ENCODE data around the gene BAIAP3. TPM values are rescaled to one million over a fixed set of nuclear protein-coding genes. Genes with fewer than 3 reads are reported as not detected.
"Not testable (repeated sequence)": the region's sequence is repeated elsewhere in the genome, so short reads cannot be mapped to it uniquely, and the experiment has no call there.

The BAIAP3 gene
- polyA plus RNA-seq, 1 experiment = 0.19 TPM

- Histone ChIP-seq H3K27ac (ENCODE audit: low read depth, low read length) (no peak overlapping the region), H3K27me3 (ENCODE audit: control insufficient read depth, insufficient read depth, low read length) (peaks cover 57% of the 10 kb centered on the region), H3K4me3 (ENCODE audit: low read depth, low read length) (no peak overlapping the region), H3K9me3 (ENCODE audit: control insufficient read depth, insufficient read depth, low read length) (peaks cover 5% of the 10 kb centered on the region; the same call in 1 of the 2 replicates)
- CTCF ChIA-PET = interaction anchor here (1.2 kb wide), 2 partner anchors 9 to 10 kb away, joined by 5 to 6 read pairs; no protein-coding TSS in a partner anchor
- TF ChIP-seq, protein P1, sequence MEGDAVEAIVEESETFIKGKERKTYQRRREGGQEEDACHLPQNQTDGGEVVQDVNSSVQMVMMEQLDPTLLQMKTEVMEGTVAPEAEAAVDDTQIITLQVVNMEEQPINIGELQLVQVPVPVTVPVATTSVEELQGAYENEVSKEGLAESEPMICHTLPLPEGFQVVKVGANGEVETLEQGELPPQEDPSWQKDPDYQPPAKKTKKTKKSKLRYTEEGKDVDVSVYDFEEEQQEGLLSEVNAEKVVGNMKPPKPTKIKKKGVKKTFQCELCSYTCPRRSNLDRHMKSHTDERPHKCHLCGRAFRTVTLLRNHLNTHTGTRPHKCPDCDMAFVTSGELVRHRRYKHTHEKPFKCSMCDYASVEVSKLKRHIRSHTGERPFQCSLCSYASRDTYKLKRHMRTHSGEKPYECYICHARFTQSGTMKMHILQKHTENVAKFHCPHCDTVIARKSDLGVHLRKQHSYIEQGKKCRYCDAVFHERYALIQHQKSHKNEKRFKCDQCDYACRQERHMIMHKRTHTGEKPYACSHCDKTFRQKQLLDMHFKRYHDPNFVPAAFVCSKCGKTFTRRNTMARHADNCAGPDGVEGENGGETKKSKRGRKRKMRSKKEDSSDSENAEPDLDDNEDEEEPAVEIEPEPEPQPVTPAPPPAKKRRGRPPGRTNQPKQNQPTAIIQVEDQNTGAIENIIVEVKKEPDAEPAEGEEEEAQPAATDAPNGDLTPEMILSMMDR (IDR thresholded peaks at IDR 0.05; ENCODE audit: low read depth, low read length) = no peak
- DNase-seq (ENCODE audit: low read depth, low spot score) = no peak
- POLR2A ChIA-PET = interaction anchor here (0.6 to 1.1 kb wide), 2 partner anchors 18 to 1028 kb away, joined by 4 to 8 read pairs; no protein-coding TSS in a partner anchor
Observed at GRCh38 chr16:1290860-1291575, 42.4 kb upstream of the BAIAP3 start.

DNA sequence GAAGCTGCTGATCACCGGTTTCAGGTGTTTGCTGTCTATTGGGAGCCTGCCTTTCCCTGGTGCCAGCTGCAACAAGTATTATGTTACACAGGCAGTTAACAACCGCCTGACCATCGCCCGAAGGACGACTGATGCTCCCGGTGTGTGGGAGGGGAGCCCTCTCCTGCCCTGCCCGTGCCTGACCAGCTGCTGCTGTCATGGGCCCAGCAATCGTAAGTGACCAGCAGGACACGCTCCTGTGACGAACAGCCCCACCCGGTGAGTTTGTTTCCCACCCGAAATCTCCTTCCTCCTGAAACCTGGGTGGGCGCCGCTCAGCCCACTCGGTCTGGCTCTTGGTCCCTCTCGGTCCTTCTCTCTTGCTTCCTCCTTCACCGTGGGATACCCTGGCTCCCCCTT is 41.9 kb upstream of the BAIAP3 start:
- TF ChIP-seq, protein P1 (IDR thresholded peaks at IDR 0.05; ENCODE audit: low read depth, low read length) = no peak
- no peak for DNase-seq (ENCODE audit: low read depth, low spot score)
- H3K9me3 ChIP-seq (ENCODE audit: control insufficient read depth, insufficient read depth, low read length) = peaks cover 5% of the 10 kb centered on the region; the same call in 1 of the 2 replicates
- no peak overlapping the region for H3K4me3 ChIP-seq (ENCODE audit: low read depth, low read length)
- ChIA-PET POLR2A (no interaction called here), CTCF (no interaction called here)
- no peak overlapping the region for H3K27ac ChIP-seq (ENCODE audit: low read depth, low read length)
- H3K27me3 ChIP-seq (ENCODE audit: control insufficient read depth, insufficient read depth, low read length) = peaks cover 53% of the 10 kb centered on the region

GRCh38 chr16:1292208-1292607 is 41.2 kb upstream of the BAIAP3 start:
- H3K4me3 ChIP-seq (ENCODE audit: low read depth, low read length); POLR2A ChIA-PET; H3K27ac ChIP-seq (ENCODE audit: low read depth, low read length); H3K9me3 ChIP-seq (ENCODE audit: control insufficient read depth, insufficient read depth, low read length); DNase-seq (ENCODE audit: low read depth, low spot score); CTCF ChIA-PET: not testable (repeated sequence)
- peaks cover 51% of the 10 kb centered on the region for H3K27me3 ChIP-seq (ENCODE audit: control insufficient read depth, insufficient read depth, low read length)

- CTCF ChIA-PET; H3K27ac ChIP-seq (ENCODE audit: low read depth, low read length); H3K4me3 ChIP-seq (ENCODE audit: low read depth, low read length); POLR2A ChIA-PET; DNase-seq (ENCODE audit: low read depth, low spot score); H3K9me3 ChIP-seq (ENCODE audit: control insufficient read depth, insufficient read depth, low read length): not testable (repeated sequence)
- peaks cover 45% of the 10 kb centered on the region for H3K27me3 ChIP-seq (ENCODE audit: control insufficient read depth, insufficient read depth, low read length)
Observed at GRCh38 chr16:1292808-1293207, 40.6 kb upstream of the BAIAP3 start.

DNA sequence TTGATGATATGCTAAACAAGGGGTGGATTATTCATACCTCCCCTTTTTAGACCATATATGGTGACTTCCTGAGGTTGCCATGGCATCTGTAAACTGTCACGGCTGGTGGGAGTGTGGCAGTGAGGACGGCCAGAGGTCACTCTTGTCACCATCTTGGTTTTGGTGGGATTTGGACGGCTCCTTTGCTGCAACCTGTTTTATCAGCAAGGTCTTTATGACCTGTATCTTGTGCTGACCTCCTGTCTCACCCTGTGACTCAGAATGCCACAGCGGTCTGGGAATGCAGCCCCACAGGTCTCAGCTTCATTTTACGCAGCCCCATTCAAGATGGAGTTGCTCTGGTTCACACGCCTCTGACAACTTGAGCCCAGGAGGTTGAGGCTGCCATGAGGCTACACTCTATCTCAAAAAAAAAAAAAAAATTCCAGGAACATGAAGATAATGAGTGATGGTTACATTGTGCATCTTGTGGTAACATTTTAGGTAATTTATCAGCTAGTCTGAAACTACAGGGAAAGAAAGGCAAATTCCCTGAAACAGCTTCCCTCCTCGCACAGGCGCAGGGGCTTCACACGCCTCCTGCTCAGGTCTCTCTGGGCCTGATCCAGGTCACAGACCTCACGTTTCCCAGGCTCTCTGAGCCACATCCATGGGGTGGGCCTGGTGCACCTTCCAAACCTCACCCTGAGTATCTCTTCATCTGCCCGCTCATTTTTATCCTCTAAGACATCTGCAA is 39.4 kb upstream of the BAIAP3 start:
- DNase-seq (ENCODE audit: low read depth, low spot score) = no peak
- Histone ChIP-seq H3K27me3 (ENCODE audit: control insufficient read depth, insufficient read depth, low read length) (peaks cover 36% of the 10 kb centered on the region), H3K9me3 (ENCODE audit: control insufficient read depth, insufficient read depth, low read length) (peaks cover 5% of the 10 kb centered on the region; the same call in 1 of the 2 replicates), H3K27ac (ENCODE audit: low read depth, low read length) (no peak overlapping the region), H3K4me3 (ENCODE audit: low read depth, low read length) (no peak overlapping the region)
- TF ChIP-seq, protein P1 (IDR thresholded peaks at IDR 0.05; ENCODE audit: low read depth, low read length) = no peak
- ChIA-PET POLR2A (interaction anchor here (1.4 kb wide), 1 partner anchor 15 kb away, joined by 3 read pairs; the partner anchor contains the start of gene UBE2I), CTCF (interaction anchor here (0.6 kb wide), 1 partner anchor 665 kb away, joined by 3 read pairs; no protein-coding TSS in a partner anchor)
